Measurements from ENCODE around the gene MAP3K6.
"Not testable (repeated sequence)": the region's sequence is repeated elsewhere in the genome, so short reads cannot be mapped to it uniquely, and the experiment has no call there.

Gene MAP3K6

GRCh38 chr1:27391511-27392095 is 24.8 kb upstream of the MAP3K6 start:
- Histone ChIP-seq H3K9ac (ENCODE audit: low read depth, low read length) (peak overlapping the region; percentile 35), H3K4me1 (ENCODE audit: insufficient read depth, low read length) (peaks cover 6% of the 10 kb centered on the region; the same call in 1 of the 2 replicates), H3K36me3 (ENCODE audit: insufficient read depth, low read length) (no peaks in the 10 kb centered on the region), H3K9me3 (ENCODE audit: control insufficient read depth, insufficient read depth, low read length) (no peaks in the 10 kb centered on the region)

DNA sequence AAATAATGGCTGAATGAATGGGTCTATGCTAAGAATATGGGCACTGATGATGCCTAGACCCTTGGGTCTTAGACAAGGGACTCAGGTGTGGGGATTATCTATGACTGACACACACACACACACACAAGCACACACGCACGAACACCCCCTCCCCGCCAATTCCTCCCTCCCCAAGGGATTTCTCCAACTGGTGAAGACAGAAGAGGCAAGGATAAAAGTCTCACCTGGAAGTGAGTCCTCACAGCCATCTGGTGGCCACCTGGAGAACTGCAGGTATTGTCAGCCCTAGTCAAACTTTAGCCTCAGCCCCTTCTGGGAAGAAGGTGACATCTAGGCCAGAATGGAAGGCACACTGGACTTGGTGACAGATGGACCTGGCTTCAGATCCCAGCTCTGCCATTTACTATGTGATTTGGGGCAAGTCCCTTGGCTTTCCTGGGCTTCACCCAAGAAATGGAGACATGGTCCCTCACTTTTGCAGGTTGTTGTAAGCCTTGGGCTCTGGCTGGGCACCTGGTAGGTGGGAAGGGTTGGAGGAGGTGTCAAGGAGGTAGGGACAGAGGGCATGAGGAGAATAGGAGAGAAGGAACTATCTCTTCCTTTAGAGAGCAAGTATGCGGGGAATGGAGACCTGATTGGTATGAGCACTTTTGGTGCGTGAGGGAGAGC is 21.7 kb upstream of the MAP3K6 start:
- Histone ChIP-seq H3K9ac (ENCODE audit: low read depth, low read length) (no peak overlapping the region), H3K9me3 (ENCODE audit: control insufficient read depth, insufficient read depth, low read length) (no peaks in the 10 kb centered on the region), H3K4me1 (ENCODE audit: insufficient read depth, low read length) (peaks cover 6% of the 10 kb centered on the region; the same call in 1 of the 2 replicates), H3K36me3 (ENCODE audit: insufficient read depth, low read length) (no peaks in the 10 kb centered on the region)

DNA sequence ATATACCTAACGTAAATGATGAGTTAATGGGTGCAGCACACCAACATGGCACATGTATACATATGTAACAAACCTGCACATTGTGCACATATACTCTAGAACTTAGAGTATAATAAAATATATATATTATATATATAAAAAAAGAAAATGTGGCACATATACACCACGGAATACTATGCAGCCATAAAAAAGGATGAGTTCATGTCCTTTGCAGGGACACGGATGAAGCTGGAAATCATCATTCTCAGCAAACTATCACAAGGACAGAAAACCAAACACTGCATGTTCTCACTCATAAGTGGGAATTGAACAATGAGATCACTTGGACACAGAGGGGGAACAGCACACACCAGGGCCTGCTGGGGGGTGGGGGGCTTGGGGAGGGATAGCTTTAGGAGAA is 18.0 kb upstream of the MAP3K6 start:
- not testable (repeated sequence) for H3K9me3 ChIP-seq (ENCODE audit: control insufficient read depth, insufficient read depth, low read length); H3K9ac ChIP-seq (ENCODE audit: low read depth, low read length); H3K4me1 ChIP-seq (ENCODE audit: insufficient read depth, low read length); H3K36me3 ChIP-seq (ENCODE audit: insufficient read depth, low read length)

- Histone ChIP-seq H3K9ac (ENCODE audit: low read depth, low read length) (peak overlapping the region; percentile 37; the same call in 1 of the 2 replicates), H3K9me3 (ENCODE audit: control insufficient read depth, insufficient read depth, low read length) (no peaks in the 10 kb centered on the region), H3K36me3 (ENCODE audit: insufficient read depth, low read length) (no peaks in the 10 kb centered on the region), H3K4me1 (ENCODE audit: insufficient read depth, low read length) (no peaks in the 10 kb centered on the region)
Measured at GRCh38 chr1:27383661-27384060, 16.9 kb upstream of the MAP3K6 start.

DNA sequence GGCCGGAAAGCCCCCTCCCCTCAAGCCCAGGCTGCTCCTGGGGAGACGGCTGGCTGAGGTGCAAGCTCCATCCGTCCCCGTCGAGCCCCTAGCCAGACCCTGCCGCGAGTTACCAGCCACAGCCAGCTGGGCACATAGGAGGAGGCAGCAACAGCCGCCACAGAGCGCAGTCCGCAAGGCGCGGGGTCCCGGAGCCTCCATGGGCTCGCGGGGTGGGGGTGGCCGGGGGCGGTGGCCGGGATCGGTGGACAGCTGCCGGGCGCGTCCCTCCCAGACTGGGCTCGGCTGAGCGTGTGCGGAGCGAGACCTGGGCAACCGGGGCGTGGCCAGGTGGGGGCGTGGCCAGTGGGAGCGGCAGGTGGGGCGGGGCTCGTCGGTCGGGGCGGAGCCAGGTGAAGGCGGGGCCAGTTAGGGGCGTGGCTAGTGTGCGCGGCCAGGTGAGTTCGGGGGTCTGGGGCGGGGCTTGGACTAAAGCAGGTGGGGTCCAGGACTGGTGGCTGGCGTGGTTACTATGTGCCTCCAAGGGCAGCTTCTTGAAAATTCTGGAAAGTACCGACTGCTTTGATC is 16.4 kb upstream of the MAP3K6 start, which contains the start of gene CD164L2:
Gene CD164L2, minus strand, starts transcription at position 295 of the 567 bp plus-strand sequence. Its CDS starts 94 bp downstream, at position 201.
- Histone ChIP-seq H3K4me1 (ENCODE audit: insufficient read depth, low read length) (no peaks in the 10 kb centered on the region), H3K9ac (ENCODE audit: low read depth, low read length) (peak within 1 kb of the TSS; percentile 37; the same call in 1 of the 2 replicates), H3K36me3 (ENCODE audit: insufficient read depth, low read length) (no peaks in the 10 kb centered on the region), H3K9me3 (ENCODE audit: control insufficient read depth, insufficient read depth, low read length) (no peaks in the 10 kb centered on the region)

- H3K36me3 ChIP-seq (ENCODE audit: insufficient read depth, low read length), result no peaks in the 10 kb centered on the region
- H3K4me1 ChIP-seq (ENCODE audit: insufficient read depth, low read length), result no peaks in the 10 kb centered on the region
- H3K9ac ChIP-seq (ENCODE audit: low read depth, low read length), result no peak overlapping the region
- no peaks in the 10 kb centered on the region for H3K9me3 ChIP-seq (ENCODE audit: control insufficient read depth, insufficient read depth, low read length)
Measured at GRCh38 chr1:27381969-27382762, 15.4 kb upstream of the MAP3K6 start.

DNA sequence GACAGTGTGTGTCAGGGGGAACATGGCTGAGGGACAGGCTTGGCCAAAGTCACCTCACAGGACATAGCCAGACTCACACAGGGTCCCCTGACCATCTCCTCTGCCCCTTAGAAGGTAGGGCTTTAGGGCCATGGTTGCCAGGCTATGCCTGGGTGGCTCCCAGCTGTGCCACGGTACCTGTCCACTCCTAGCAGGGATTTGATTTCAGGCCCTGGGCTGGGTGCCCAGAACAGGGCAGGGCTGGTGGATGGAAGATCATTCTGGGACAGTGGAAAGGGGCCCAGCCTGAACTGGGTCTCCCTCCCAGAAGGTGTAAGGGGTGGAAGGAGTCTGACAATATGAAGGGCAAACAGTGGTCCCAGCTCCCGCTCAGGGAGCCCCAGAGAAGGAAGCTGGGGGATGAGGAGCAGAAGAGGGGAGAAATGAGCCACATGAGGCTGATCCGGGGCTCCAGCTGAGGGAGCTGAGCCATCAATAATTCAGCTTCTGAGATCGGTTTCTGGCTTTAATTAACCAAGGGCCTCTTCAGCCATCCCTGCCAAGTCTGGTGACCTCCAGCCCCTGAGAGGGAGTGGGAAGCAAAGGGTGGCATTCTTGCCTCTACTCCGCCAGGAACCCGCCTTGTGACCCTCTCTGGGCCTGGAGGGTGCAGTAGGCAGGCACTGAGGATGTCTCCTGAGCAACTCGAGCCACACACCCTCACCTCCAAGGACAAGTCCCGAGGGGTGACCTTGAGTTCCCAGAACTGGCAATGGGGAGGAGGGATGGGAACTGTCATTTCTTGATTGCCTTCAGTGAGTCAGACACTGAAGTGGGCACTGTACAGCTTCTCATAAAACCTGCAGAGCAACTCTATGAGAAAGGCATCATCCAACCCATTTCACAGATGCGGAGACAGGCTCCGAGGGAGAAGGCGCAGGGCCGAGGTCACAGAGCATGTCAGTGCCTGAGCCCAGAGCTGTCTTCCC is 14.3 kb upstream of the MAP3K6 start:
- Histone ChIP-seq H3K4me1 (ENCODE audit: insufficient read depth, low read length) (no peaks in the 10 kb centered on the region), H3K9ac (ENCODE audit: low read depth, low read length) (no peak overlapping the region), H3K9me3 (ENCODE audit: control insufficient read depth, insufficient read depth, low read length) (no peaks in the 10 kb centered on the region), H3K36me3 (ENCODE audit: insufficient read depth, low read length) (no peaks in the 10 kb centered on the region)

DNA sequence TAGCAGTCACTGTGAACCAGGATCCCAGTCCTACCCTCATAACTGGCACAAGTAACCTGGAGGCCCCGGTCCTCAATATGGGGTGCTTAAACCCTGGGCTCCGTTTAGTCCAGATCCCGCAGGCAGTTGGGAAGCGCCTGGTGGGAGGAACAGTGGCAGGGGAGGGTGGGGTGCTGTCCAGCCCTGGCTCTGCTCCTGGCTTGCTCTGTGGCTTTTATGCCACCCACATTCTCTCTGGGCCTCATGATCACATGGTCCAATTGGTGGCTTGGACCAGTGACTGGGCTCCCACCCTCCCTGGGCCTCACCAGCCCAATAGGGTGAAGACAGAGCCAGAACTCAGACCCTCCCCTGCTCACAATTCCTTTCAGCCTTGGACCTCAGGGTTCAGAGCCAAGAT is 13.5 kb upstream of the MAP3K6 start:
- no peaks in the 10 kb centered on the region for H3K4me1 ChIP-seq (ENCODE audit: insufficient read depth, low read length)
- no peak overlapping the region for H3K9ac ChIP-seq (ENCODE audit: low read depth, low read length)
- H3K36me3 ChIP-seq (ENCODE audit: insufficient read depth, low read length), result no peaks in the 10 kb centered on the region
- no peaks in the 10 kb centered on the region for H3K9me3 ChIP-seq (ENCODE audit: control insufficient read depth, insufficient read depth, low read length)

DNA sequence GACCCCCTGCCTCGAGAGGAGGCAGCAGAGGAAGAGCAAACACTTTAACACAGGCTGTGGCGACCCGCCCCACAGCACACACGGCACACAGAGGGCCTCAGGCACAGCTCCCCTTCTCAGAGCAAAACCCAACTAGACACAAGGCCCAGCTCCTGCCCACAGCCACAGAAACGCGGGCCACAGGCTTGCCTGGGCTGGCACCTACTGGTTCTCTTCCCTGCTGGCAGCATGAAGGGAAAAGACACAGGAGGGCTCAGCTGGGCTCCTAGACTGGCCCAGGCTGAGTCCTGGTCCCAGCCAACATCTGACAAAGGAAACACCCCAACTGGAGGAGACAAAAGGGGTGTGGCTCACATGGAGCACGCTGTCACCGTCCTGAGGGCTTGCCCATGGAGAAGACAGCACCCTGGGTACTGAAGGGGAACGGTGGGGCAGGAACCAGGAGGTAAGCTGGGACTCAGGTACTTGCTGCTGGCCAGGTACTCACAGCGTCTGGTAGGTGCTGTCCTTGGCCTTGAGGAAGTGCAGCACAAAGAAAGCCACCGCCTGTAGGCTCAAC is 12.9 kb upstream of the MAP3K6 start:
- H3K9ac ChIP-seq (ENCODE audit: low read depth, low read length), result no peak overlapping the region
- no peaks in the 10 kb centered on the region for H3K36me3 ChIP-seq (ENCODE audit: insufficient read depth, low read length)
- no peaks in the 10 kb centered on the region for H3K4me1 ChIP-seq (ENCODE audit: insufficient read depth, low read length)
- no peaks in the 10 kb centered on the region for H3K9me3 ChIP-seq (ENCODE audit: control insufficient read depth, insufficient read depth, low read length)

- Histone ChIP-seq H3K36me3 (ENCODE audit: insufficient read depth, low read length) (no peaks in the 10 kb centered on the region), H3K9me3 (ENCODE audit: control insufficient read depth, insufficient read depth, low read length) (no peaks in the 10 kb centered on the region), H3K4me1 (ENCODE audit: insufficient read depth, low read length) (no peaks in the 10 kb centered on the region), H3K9ac (ENCODE audit: low read depth, low read length) (no peak overlapping the region)
Measured at GRCh38 chr1:27377760-27378495, 11.2 kb upstream of the MAP3K6 start.

GRCh38 chr1:27374362-27375086 is 7.8 kb upstream of the MAP3K6 start, which contains the start of gene FCN3:
TSS of gene FCN3 (minus strand) at chr1:27374824. CDS start at chr1:27374818, 6 bp downstream.
- H3K36me3 ChIP-seq (ENCODE audit: insufficient read depth, low read length), result no peaks in the 10 kb centered on the region
- H3K9me3 ChIP-seq (ENCODE audit: control insufficient read depth, insufficient read depth, low read length), result no peaks in the 10 kb centered on the region
- no peak within 1 kb of the TSS for H3K9ac ChIP-seq (ENCODE audit: low read depth, low read length)
- H3K4me1 ChIP-seq (ENCODE audit: insufficient read depth, low read length), result no peaks in the 10 kb centered on the region; the same call in 1 of the 2 replicates

Measured in ES-I3 (cell line).